Measurements from ENCODE around the gene CDKL1.
A peak's percentile ranks its signal among the peaks of the same experiment; 100 is the strongest.

Gene CDKL1

GRCh38 chr14:50398189-50398580, 1.5 kb upstream of the CDKL1 start:
- Histone ChIP-seq H3K27ac (ENCODE audit: low read depth, low read length, poor library complexity, severe bottlenecking) (peak overlapping the region; percentile 87), H3K36me3 (ENCODE audit: insufficient read depth, low read length) (peaks cover 6% of the 10 kb centered on the region; the same call in 1 of the 2 replicates), H3K9me3 (ENCODE audit: low read length) (no peaks in the 10 kb centered on the region), H3K79me2 (ENCODE audit: insufficient read depth, low read length) (no peaks in the 10 kb centered on the region), H3K9ac (ENCODE audit: low read length) (peak overlapping the region; percentile 95; the same call in 1 of the 2 replicates), H3K4me2 (ENCODE audit: low read length) (peak overlapping the region; percentile 72), H3K9me2 (ENCODE audit: low read depth, low read length) (no peaks in the 10 kb centered on the region), H3K27me3 (ENCODE audit: insufficient read depth, low read length) (no peaks in the 10 kb centered on the region), H3F3A (ENCODE audit: insufficient read depth, low read length) (no peaks in the 10 kb centered on the region), H3K4me3 (ENCODE audit: low read depth, low read length, poor library complexity, severe bottlenecking) (peak overlapping the region; percentile 84), H4K20me1 (ENCODE audit: insufficient read depth, low read length) (no peaks in the 10 kb centered on the region), H3K4me1 (ENCODE audit: insufficient read depth, low read length, severe bottlenecking) (peaks cover 84% of the 10 kb centered on the region), H2AFZ (ENCODE audit: low read length) (no peak overlapping the region)
- TF ChIP-seq EZH2 (IDR thresholded peaks at IDR 0.05; ENCODE audit: borderline replicate concordance, low read length) (no peak), CTCF (IDR thresholded peaks at IDR 0.05; ENCODE audit: low read length) (no peak)

- H3K9me3 ChIP-seq (ENCODE audit: low read length), result no peaks in the 10 kb centered on the region
- no peaks in the 10 kb centered on the region for H4K20me1 ChIP-seq (ENCODE audit: insufficient read depth, low read length)
- H3K79me2 ChIP-seq (ENCODE audit: insufficient read depth, low read length), result no peaks in the 10 kb centered on the region
- peak overlapping the region; percentile 87 for H3K27ac ChIP-seq (ENCODE audit: low read depth, low read length, poor library complexity, severe bottlenecking)
- no peaks in the 10 kb centered on the region for H3K27me3 ChIP-seq (ENCODE audit: insufficient read depth, low read length)
- peak overlapping the region; percentile 72 for H3K4me2 ChIP-seq (ENCODE audit: low read length)
- H2AFZ ChIP-seq (ENCODE audit: low read length), result no peak overlapping the region; the same call in 1 of the 2 replicates
- peak overlapping the region; percentile 84 for H3K4me3 ChIP-seq (ENCODE audit: low read depth, low read length, poor library complexity, severe bottlenecking)
- H3K9me2 ChIP-seq (ENCODE audit: low read depth, low read length), result no peaks in the 10 kb centered on the region
- peaks cover 79% of the 10 kb centered on the region for H3K4me1 ChIP-seq (ENCODE audit: insufficient read depth, low read length, severe bottlenecking)
- H3K9ac ChIP-seq (ENCODE audit: low read length), result peak overlapping the region; percentile 95
- TF ChIP-seq EZH2 (IDR thresholded peaks at IDR 0.05; ENCODE audit: borderline replicate concordance, low read length) (no peak), CTCF (IDR thresholded peaks at IDR 0.05; ENCODE audit: low read length) (no peak)
- peaks cover 6% of the 10 kb centered on the region; the same call in 1 of the 2 replicates for H3K36me3 ChIP-seq (ENCODE audit: insufficient read depth, low read length)
- H3F3A ChIP-seq (ENCODE audit: insufficient read depth, low read length), result no peaks in the 10 kb centered on the region
These were observed 908 bp upstream of the CDKL1 start for GRCh38 chr14:50397390-50398188.

GRCh38 chr14:50395448-50395847, 1.2 kb downstream of the CDKL1 start:
- Histone ChIP-seq H3K27me3 (ENCODE audit: insufficient read depth, low read length) (no peaks in the 10 kb centered on the region), H3K27ac (ENCODE audit: low read depth, low read length, poor library complexity, severe bottlenecking) (peak overlapping the region; percentile 26), H3K4me3 (ENCODE audit: low read depth, low read length, poor library complexity, severe bottlenecking) (peak overlapping the region; percentile 84), H3K9me3 (ENCODE audit: low read length) (no peaks in the 10 kb centered on the region), H3K4me2 (ENCODE audit: low read length) (peak overlapping the region; percentile 72), H2AFZ (ENCODE audit: low read length) (no peak overlapping the region), H4K20me1 (ENCODE audit: insufficient read depth, low read length) (no peaks in the 10 kb centered on the region), H3K9me2 (ENCODE audit: low read depth, low read length) (no peaks in the 10 kb centered on the region), H3K79me2 (ENCODE audit: insufficient read depth, low read length) (no peaks in the 10 kb centered on the region), H3K9ac (ENCODE audit: low read length) (peak overlapping the region; percentile 42), H3F3A (ENCODE audit: insufficient read depth, low read length) (no peaks in the 10 kb centered on the region), H3K36me3 (ENCODE audit: insufficient read depth, low read length) (peaks cover 6% of the 10 kb centered on the region; the same call in 1 of the 2 replicates), H3K4me1 (ENCODE audit: insufficient read depth, low read length, severe bottlenecking) (peaks cover 66% of the 10 kb centered on the region)
- TF ChIP-seq EZH2 (IDR thresholded peaks at IDR 0.05; ENCODE audit: borderline replicate concordance, low read length) (no peak), CTCF (IDR thresholded peaks at IDR 0.05; ENCODE audit: low read length) (no peak)
